ENCODE data around the gene DNAJC5.
"Not testable (repeated sequence)": the region's sequence is repeated elsewhere in the genome, so short reads cannot be mapped to it uniquely, and the experiment has no call there.

Gene DNAJC5

DNA sequence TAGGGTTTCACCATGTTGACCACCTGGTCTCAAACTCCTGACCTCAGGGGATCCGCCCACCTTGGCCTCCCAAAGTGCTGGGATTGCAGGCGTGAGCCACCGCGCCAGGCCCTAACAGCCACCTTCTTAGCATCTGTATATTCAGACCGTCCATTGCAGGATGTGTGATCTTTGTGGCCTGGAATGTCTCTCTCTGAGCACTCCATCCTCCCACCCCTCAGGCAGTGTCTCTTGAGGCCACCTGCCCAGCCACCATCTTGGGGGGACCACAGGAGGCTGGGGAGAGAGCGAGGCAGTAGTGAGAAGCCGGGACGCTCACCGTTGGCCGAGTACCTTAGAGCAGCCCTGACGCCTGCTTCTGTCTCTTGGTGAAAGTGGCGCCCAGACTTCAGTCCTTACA is 18.8 kb downstream of the DNAJC5 start:
- Histone ChIP-seq H3K27me3 (ENCODE audit: insufficient read depth, insufficient read length) (no peaks in the 10 kb centered on the region), H3K9me3 (ENCODE audit: insufficient read depth, low read length) (peaks cover 17% of the 10 kb centered on the region), H3K4me1 (ENCODE audit: insufficient read depth, insufficient read length) (peaks cover 8% of the 10 kb centered on the region), H3K36me3 (ENCODE audit: insufficient read depth, insufficient read length, low read length) (peaks cover 15% of the 10 kb centered on the region), H3K4me3 (ENCODE audit: insufficient read length, low read depth) (no peak overlapping the region), H3K9ac (ENCODE audit: insufficient read length, low read depth) (no peak overlapping the region)
- no peak for DNase-seq (ENCODE audit: low read depth, low spot score)
- TF ChIP-seq SUZ12 (IDR thresholded peaks at IDR 0.05; ENCODE audit: extremely low read depth, insufficient read depth, insufficient read length), result no peak

DNA sequence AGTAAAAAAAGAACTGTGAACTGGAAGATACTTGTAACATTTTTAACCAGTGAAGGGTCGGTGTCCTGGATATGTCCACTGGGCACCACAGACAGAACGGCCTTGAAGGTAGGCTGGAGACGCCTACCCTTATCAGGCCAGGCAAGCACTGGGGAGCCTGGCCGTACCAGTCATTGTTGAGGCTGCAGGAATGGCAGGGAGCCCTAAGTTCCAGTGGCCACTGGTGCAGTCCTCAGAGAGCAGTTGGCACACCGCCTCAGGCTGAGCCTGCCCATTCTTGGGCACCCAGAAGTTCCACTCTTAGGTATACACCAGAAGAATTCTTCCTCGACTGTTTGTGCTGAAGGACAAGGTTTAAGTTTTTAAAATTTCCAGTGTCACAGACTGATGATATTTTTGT is 20.5 kb downstream of the DNAJC5 start:
- H3K4me3 ChIP-seq (ENCODE audit: insufficient read length, low read depth), result no peak overlapping the region
- TF ChIP-seq ZNF274 (IDR thresholded peaks at IDR 0.05; ENCODE audit: low read depth, low read length) (no peak), SUZ12 (IDR thresholded peaks at IDR 0.05; ENCODE audit: extremely low read depth, insufficient read depth, insufficient read length) (no peak), YY1 (IDR thresholded peaks at IDR 0.05; ENCODE audit: insufficient read depth, insufficient read length) (no peak)

DNA sequence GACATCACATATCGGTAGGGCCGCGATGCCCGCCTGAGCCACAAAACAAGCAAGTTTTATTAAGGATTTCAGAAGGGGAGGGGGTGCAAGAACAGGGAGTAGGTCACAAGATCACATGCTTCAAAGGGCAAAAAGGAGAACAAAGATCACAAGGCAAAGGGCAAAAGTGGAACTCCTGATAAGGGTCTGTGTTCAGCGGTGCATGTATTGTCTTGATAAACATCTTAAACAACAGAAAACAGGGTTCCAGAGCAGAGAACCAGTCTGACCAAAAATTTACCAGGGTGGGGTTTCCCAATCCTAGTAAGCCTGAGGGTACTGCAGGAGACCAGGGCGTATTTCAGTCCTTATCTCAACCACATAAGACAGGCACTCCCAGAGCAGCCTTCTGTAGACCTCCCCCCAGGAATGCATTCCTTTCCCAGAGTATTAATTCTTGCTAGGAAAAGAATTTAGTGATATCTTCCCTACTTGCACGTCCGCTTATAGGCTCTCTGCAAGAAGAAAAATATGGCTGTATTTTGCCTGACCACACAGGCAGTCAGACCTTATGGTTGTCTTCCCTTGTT is 21.5 kb downstream of the DNAJC5 start:
- peaks cover 23% of the 10 kb centered on the region for H3K36me3 ChIP-seq (ENCODE audit: insufficient read depth, insufficient read length, low read length)
- H3K9me3 ChIP-seq (ENCODE audit: insufficient read depth, low read length), result peaks cover 17% of the 10 kb centered on the region

More for the DNA sequence above, 20.5 kb downstream of the DNAJC5 start:
- Histone ChIP-seq H3K4me1 (ENCODE audit: insufficient read depth, insufficient read length) (peaks cover 6% of the 10 kb centered on the region), H3K27me3 (ENCODE audit: insufficient read depth, insufficient read length) (no peaks in the 10 kb centered on the region), H3K36me3 (ENCODE audit: insufficient read depth, insufficient read length, low read length) (peaks cover 22% of the 10 kb centered on the region), H3K9ac (ENCODE audit: insufficient read length, low read depth) (no peak overlapping the region), H3K9me3 (ENCODE audit: insufficient read depth, low read length) (peaks cover 17% of the 10 kb centered on the region)
- no peak for DNase-seq (ENCODE audit: low read depth, low spot score)

GRCh38 chr20:63917811-63918210 is 22.9 kb downstream of the DNAJC5 start:
- peaks cover 3% of the 10 kb centered on the region for H3K4me1 ChIP-seq (ENCODE audit: insufficient read depth, insufficient read length)
- no peak for DNase-seq (ENCODE audit: low read depth, low spot score)
- H3K27me3 ChIP-seq (ENCODE audit: insufficient read depth, insufficient read length), result no peaks in the 10 kb centered on the region
- TF ChIP-seq YY1 (IDR thresholded peaks at IDR 0.05; ENCODE audit: insufficient read depth, insufficient read length) (no peak), SUZ12 (IDR thresholded peaks at IDR 0.05; ENCODE audit: extremely low read depth, insufficient read depth, insufficient read length) (no peak), ZNF274 (IDR thresholded peaks at IDR 0.05; ENCODE audit: low read depth, low read length) (no peak)
- peaks cover 27% of the 10 kb centered on the region for H3K36me3 ChIP-seq (ENCODE audit: insufficient read depth, insufficient read length, low read length)
- H3K9me3 ChIP-seq (ENCODE audit: insufficient read depth, low read length), result peaks cover 17% of the 10 kb centered on the region
- no peak overlapping the region for H3K4me3 ChIP-seq (ENCODE audit: insufficient read length, low read depth)
- no peak overlapping the region for H3K9ac ChIP-seq (ENCODE audit: insufficient read length, low read depth)

More for the DNA sequence above, 21.5 kb downstream of the DNAJC5 start:
- DNase-seq (ENCODE audit: low read depth, low spot score); H3K4me3 ChIP-seq (ENCODE audit: insufficient read length, low read depth); H3K9ac ChIP-seq (ENCODE audit: insufficient read length, low read depth); H3K27me3 ChIP-seq (ENCODE audit: insufficient read depth, insufficient read length); H3K4me1 ChIP-seq (ENCODE audit: insufficient read depth, insufficient read length): not testable (repeated sequence)

DNA sequence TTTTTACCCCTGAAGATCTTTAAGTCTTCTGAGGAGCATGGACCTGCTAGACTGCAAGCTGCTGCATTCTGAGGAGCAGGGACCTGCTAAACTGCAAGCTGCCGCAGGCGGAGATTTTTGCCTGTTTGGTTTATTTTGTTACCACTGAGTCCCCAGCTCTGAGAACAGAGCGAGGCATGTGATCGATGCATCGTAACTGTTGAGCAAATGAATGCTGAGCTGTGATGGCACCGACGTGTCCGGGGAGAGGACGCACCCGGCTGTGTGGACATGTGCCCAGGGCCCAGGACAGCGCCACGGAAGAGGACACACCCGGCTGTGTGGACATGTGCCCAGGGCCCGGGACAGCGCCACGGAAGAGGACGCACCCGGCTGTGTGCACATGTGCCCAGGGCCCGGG is 24.2 kb downstream of the DNAJC5 start:
- Histone ChIP-seq H3K36me3 (ENCODE audit: insufficient read depth, insufficient read length, low read length) (peaks cover 32% of the 10 kb centered on the region), H3K9ac (ENCODE audit: insufficient read length, low read depth) (no peak overlapping the region), H3K9me3 (ENCODE audit: insufficient read depth, low read length) (peaks cover 17% of the 10 kb centered on the region), H3K4me3 (ENCODE audit: insufficient read length, low read depth) (no peak overlapping the region), H3K27me3 (ENCODE audit: insufficient read depth, insufficient read length) (no peaks in the 10 kb centered on the region), H3K4me1 (ENCODE audit: insufficient read depth, insufficient read length) (no peaks in the 10 kb centered on the region)
- TF ChIP-seq SUZ12 (IDR thresholded peaks at IDR 0.05; ENCODE audit: extremely low read depth, insufficient read depth, insufficient read length), result no peak
- TF ChIP-seq ZNF274 (IDR thresholded peaks at IDR 0.05; ENCODE audit: low read depth, low read length), result no peak
- TF ChIP-seq YY1 (IDR thresholded peaks at IDR 0.05; ENCODE audit: insufficient read depth, insufficient read length), result no peak
- DNase-seq (ENCODE audit: low read depth, low spot score), result no peak

GRCh38 chr20:63920226-63920625 is 25.3 kb downstream of the DNAJC5 start:
- Histone ChIP-seq H3K4me1 (ENCODE audit: insufficient read depth, insufficient read length) (no peaks in the 10 kb centered on the region), H3K9me3 (ENCODE audit: insufficient read depth, low read length) (peaks cover 13% of the 10 kb centered on the region), H3K4me3 (ENCODE audit: insufficient read length, low read depth) (no peak overlapping the region), H3K36me3 (ENCODE audit: insufficient read depth, insufficient read length, low read length) (peaks cover 27% of the 10 kb centered on the region), H3K27me3 (ENCODE audit: insufficient read depth, insufficient read length) (no peaks in the 10 kb centered on the region), H3K9ac (ENCODE audit: insufficient read length, low read depth) (no peak overlapping the region)
- DNase-seq (ENCODE audit: low read depth, low spot score), result no peak
- no peak for TF ChIP-seq ZNF274 (IDR thresholded peaks at IDR 0.05; ENCODE audit: low read depth, low read length)
- no peak for TF ChIP-seq SUZ12 (IDR thresholded peaks at IDR 0.05; ENCODE audit: extremely low read depth, insufficient read depth, insufficient read length)
- TF ChIP-seq YY1 (IDR thresholded peaks at IDR 0.05; ENCODE audit: insufficient read depth, insufficient read length), result no peak

GRCh38 chr20:63923651-63924050 is 28.7 kb downstream of the DNAJC5 start:
- Histone ChIP-seq H3K4me1 (ENCODE audit: insufficient read depth, insufficient read length) (no peaks in the 10 kb centered on the region), H3K36me3 (ENCODE audit: insufficient read depth, insufficient read length, low read length) (peaks cover 40% of the 10 kb centered on the region), H3K9me3 (ENCODE audit: insufficient read depth, low read length) (no peaks in the 10 kb centered on the region), H3K4me3 (ENCODE audit: insufficient read length, low read depth) (no peak overlapping the region), H3K9ac (ENCODE audit: insufficient read length, low read depth) (no peak overlapping the region), H3K27me3 (ENCODE audit: insufficient read depth, insufficient read length) (no peaks in the 10 kb centered on the region)
- TF ChIP-seq ZNF274 (IDR thresholded peaks at IDR 0.05; ENCODE audit: low read depth, low read length) (no peak), SUZ12 (IDR thresholded peaks at IDR 0.05; ENCODE audit: extremely low read depth, insufficient read depth, insufficient read length) (no peak), YY1 (IDR thresholded peaks at IDR 0.05; ENCODE audit: insufficient read depth, insufficient read length) (no peak)
- no peak for DNase-seq (ENCODE audit: low read depth, low spot score)

DNA sequence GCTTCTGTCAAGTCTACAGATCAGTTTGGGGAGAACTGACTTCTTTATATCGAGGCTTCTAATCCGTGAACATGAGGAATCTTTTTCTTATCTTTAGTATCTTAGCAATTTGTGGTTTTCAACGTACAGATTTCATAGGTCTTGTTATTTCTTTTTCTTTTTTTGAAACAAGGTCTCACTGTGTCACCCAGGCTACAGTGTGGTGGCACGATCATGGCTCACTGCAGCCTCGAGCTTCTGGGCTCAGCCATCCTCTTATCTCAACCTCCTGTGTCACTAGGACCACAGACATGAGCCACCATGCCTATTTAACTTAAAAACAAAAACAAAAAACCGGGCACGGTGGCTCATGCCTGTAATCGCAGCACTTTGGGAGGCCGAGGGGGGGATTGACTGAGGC is 29.3 kb downstream of the DNAJC5 start:
- H3K4me3 ChIP-seq (ENCODE audit: insufficient read length, low read depth), result no peak overlapping the region
- H3K9me3 ChIP-seq (ENCODE audit: insufficient read depth, low read length), result no peaks in the 10 kb centered on the region
- no peaks in the 10 kb centered on the region for H3K27me3 ChIP-seq (ENCODE audit: insufficient read depth, insufficient read length)
- H3K9ac ChIP-seq (ENCODE audit: insufficient read length, low read depth), result no peak overlapping the region
- DNase-seq (ENCODE audit: low read depth, low spot score), result no peak
- H3K36me3 ChIP-seq (ENCODE audit: insufficient read depth, insufficient read length, low read length), result peaks cover 43% of the 10 kb centered on the region
- no peaks in the 10 kb centered on the region for H3K4me1 ChIP-seq (ENCODE audit: insufficient read depth, insufficient read length)
- no peak for TF ChIP-seq SUZ12 (IDR thresholded peaks at IDR 0.05; ENCODE audit: extremely low read depth, insufficient read depth, insufficient read length)
- TF ChIP-seq YY1 (IDR thresholded peaks at IDR 0.05; ENCODE audit: insufficient read depth, insufficient read length), result no peak
- no peak for TF ChIP-seq ZNF274 (IDR thresholded peaks at IDR 0.05; ENCODE audit: low read depth, low read length)
